Pancreas (tissue), 10 donors: Measurements from ENCODE around the gene KLK2. TPM values are rescaled to one million over a fixed set of nuclear protein-coding genes. Genes with fewer than 3 reads are reported as not detected.

Experiments
- ATAC-seq, 4 donors: fragments of 200-7000 bp; cut with Tn5 transposase; one replicate each; pipeline versions ENCODE4 v1.8.0 to v1.9.1; 2020; ENCODE audit warnings: mild to moderate bottlenecking in 4 of 4, moderate library complexity in 4 of 4
- DNase-seq, 6 donors: peaks; one replicate each; pipeline ENCODE4 v3.0.0-alpha.2; 2020
- FAIRE-seq: peaks from 2 replicates; lab custom pipeline; 2012; peaks lifted over from hg19 to GRCh38; lab: Jason Lieb, UNC
- H3K27ac ChIP-seq, 4 donors: fragments of 200-600 bp; sonication (generic); 1 replicate in 3 of 4; 2 replicates in 1 of 4; pipeline versions ENCODE4 v1.5.0 to v1.8.0; 2020
- H3K27me3 ChIP-seq, 4 donors: fragments of 200-600 bp; one replicate each; pipeline ENCODE4 v1.8.0; 2021
- H3K36me3 ChIP-seq, 3 donors: fragments of 200-600 bp; sonication (generic) in 1 of 3; one replicate each; pipeline versions ENCODE4 v1.5.0 to v1.8.0; 2020 to 2021
- H3K4me1 ChIP-seq, 3 donors: fragments of 200-600 bp; one replicate each; pipeline ENCODE4 v1.8.0; 2021
- H3K4me3 ChIP-seq, 4 donors: fragments of 200-600 bp; sonication (generic) in 2 of 4; one replicate each; pipeline versions ENCODE4 v1.5.0 to v1.8.0; 2020 to 2021
- H3K9me3 ChIP-seq, 4 donors: fragments of 200-600 bp; one replicate each; pipeline ENCODE4 v1.8.0; 2021
- WGBS, 2 donors: extraction: QIAGEN DNeasy Blood & Tissue Kit; methylation state at CpG; one replicate each; pipeline ENCODE4 v1.1.7; 2013; 5-methylcytosine and 5-hydroxymethylcytosine counted together
- intact Hi-C, 3 donors: fragments of 100-400 bp; cut with DNase I; formaldehyde crosslinking; loops; one replicate each; pipeline versions ENCODE4 v1.11.1 to v1.14.2; 2022
- polyA plus RNA-seq, 2 donors: library from polyadenylated mRNA; stranded (reverse); fragments of 200-250 nt; gene quantifications; one replicate each; pipeline ENCODE4 v1.2.3, GENCODE V29; 2013
- total RNA-seq, 6 donors: library from RNA; stranded (reverse); fragmentation: NEBNext Ultra II Directional in 4 of 6; extraction: Animal tissue kit (Norgen Biotek cat#: 25700) in 4 of 6; gene quantifications; one replicate each; pipeline versions ENCODE4 v1.2.1 to v1.2.4, GENCODE V29; 2021 to 2023
- TF ChIP-seq, protein P1 (sequence below), 4 donors: fragments of 200-600 bp; sonication (generic) in 3 of 4; IDR thresholded peaks; one replicate each; pipeline versions ENCODE4 v1.5.0 to v1.8.0; 2021; ENCODE audit warnings: antibody characterized with exemption in 4 of 4
- donor health status: healthy with polysubstance abuse.
- donor health status: DM: no; HTN: no; CAD: no; lungs with moderate emphysema.
- donor health status: DM: no; HTN: no; CAD: no.
- donor health status: control.
- donor health status: control.
- donor health status: Bipolar disorder and iron deficiency.
- donor health status: DM: yes; HTN: yes; CAD: no.
- donor health status: DM: no; HTN: no; CAD: no.
- donor health status: DM: no; HTN: no; CAD: no.
- donor health status: DM: yes; HTN: yes; CAD: no.

KLK2 gene
- total RNA-seq: not detected
- under 1 TPM; 0.09 to 0.27 TPM for polyA plus RNA-seq

DNA sequence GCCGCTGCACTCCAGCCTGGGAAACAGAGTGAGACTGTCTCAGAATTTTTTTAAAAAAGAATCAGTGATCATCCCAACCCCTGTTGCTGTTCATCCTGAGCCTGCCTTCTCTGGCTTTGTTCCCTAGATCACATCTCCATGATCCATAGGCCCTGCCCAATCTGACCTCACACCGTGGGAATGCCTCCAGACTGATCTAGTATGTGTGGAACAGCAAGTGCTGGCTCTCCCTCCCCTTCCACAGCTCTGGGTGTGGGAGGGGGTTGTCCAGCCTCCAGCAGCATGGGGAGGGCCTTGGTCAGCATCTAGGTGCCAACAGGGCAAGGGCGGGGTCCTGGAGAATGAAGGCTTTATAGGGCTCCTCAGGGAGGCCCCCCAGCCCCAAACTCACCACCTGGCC, at the start of gene KLK2:
Gene KLK2 (plus strand): TSS at position 384 of the 400 bp plus-strand sequence. CDS start 35 bp downstream, outside the sequence.
- H3K36me3 ChIP-seq: no peaks in the 10 kb centered on the region
- no peaks in the 10 kb centered on the region for H3K4me1 ChIP-seq
- TF ChIP-seq, protein P1, sequence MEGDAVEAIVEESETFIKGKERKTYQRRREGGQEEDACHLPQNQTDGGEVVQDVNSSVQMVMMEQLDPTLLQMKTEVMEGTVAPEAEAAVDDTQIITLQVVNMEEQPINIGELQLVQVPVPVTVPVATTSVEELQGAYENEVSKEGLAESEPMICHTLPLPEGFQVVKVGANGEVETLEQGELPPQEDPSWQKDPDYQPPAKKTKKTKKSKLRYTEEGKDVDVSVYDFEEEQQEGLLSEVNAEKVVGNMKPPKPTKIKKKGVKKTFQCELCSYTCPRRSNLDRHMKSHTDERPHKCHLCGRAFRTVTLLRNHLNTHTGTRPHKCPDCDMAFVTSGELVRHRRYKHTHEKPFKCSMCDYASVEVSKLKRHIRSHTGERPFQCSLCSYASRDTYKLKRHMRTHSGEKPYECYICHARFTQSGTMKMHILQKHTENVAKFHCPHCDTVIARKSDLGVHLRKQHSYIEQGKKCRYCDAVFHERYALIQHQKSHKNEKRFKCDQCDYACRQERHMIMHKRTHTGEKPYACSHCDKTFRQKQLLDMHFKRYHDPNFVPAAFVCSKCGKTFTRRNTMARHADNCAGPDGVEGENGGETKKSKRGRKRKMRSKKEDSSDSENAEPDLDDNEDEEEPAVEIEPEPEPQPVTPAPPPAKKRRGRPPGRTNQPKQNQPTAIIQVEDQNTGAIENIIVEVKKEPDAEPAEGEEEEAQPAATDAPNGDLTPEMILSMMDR (IDR thresholded peaks at IDR 0.05): no peak
- intact Hi-C loops: no loop called here
- H3K27ac ChIP-seq: no peak within 1 kb of the TSS
- no peak for ATAC-seq
- no peak for DNase-seq
- no peaks in the 10 kb centered on the region for H3K27me3 ChIP-seq
- 63 to 67% methylated on average over 3 of the region's 3 CpGs for WGBS, 2 donors
- no peak for FAIRE-seq
- H3K9me3 ChIP-seq: no peaks in the 10 kb centered on the region
- no peak within 1 kb of the TSS for H3K4me3 ChIP-seq

DNA sequence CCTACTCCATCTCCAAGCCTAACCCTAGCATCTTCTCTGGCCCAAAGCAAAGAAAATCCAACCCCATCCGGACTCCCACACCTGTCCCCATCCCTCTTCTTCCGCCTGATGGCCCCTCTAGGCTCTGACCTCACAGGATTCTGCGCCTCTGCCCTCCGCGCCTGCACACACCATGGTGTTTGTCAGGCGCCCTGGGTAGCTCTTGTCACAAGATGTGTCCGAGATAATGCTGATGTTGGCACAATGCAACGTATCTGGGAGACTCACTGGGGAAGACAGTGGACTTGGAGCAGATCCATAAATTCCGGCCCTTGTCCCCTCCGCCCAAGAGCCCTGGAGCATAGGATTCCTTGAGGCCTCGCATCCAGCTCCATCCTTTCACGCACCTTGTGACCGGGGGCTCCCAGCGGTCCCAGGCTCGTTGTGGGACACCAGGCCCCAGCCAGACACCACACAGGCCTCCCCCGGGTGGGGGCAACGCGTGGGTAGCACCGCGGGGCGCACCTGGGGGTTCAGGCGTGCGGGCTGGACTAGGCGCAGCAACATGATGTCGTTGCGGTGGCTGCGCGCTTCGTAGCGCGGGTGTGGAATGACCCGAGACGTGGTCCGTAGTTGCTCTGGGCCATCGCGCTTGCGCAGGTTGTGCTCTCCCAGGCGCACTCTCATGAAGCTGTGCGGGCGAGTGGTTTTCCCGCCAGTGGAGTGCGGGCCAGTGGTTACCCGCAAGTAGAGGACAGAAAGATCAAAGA, 46.6 kb upstream of the KLK2 start:
- Histone ChIP-seq H3K4me1 (peaks cover 0 to 4% (median 0%) of the 10 kb centered on the region in 3 donors), H3K36me3 (no peaks in the 10 kb centered on the region), H3K27me3 (no peaks in the 10 kb centered on the region), H3K4me3 (no peak overlapping the region), H3K9me3 (no peaks in the 10 kb centered on the region), H3K27ac (no peak overlapping the region)
- no peak for FAIRE-seq
- TF ChIP-seq, protein P1 (IDR thresholded peaks at IDR 0.05): no peak
- intact Hi-C loops: no loop called here
- 81 to 86% methylated on average over 43 of the region's 43 CpGs for WGBS, 2 donors
- DNase-seq: no peak
- no peak for ATAC-seq

- WGBS, 2 donors: 84 to 85% methylated on average over 14 of the region's 14 CpGs
- no peak for FAIRE-seq
- Histone ChIP-seq H3K4me1 (peaks cover 0 to 4% (median 0%) of the 10 kb centered on the region in 3 donors), H3K27me3 (no peaks in the 10 kb centered on the region), H3K36me3 (no peaks in the 10 kb centered on the region), H3K4me3 (no peak overlapping the region), H3K27ac (no peak overlapping the region), H3K9me3 (no peaks in the 10 kb centered on the region)
- ATAC-seq: no peak
- TF ChIP-seq, protein P1 (IDR thresholded peaks at IDR 0.05): no peak
- DNase-seq: no peak
- intact Hi-C loops: no loop called here
These were observed 45.8 kb upstream of the KLK2 start for GRCh38 chr19:50827476-50827875.

GRCh38 chr19:50829801-50830200, 43.4 kb upstream of the KLK2 start:
- Histone ChIP-seq H3K36me3 (no peaks in the 10 kb centered on the region), H3K4me1 (peaks cover 0 to 4% (median 0%) of the 10 kb centered on the region in 3 donors), H3K9me3 (no peaks in the 10 kb centered on the region), H3K27ac (no peak overlapping the region), H3K27me3 (no peaks in the 10 kb centered on the region), H3K4me3 (no peak overlapping the region)
- TF ChIP-seq, protein P1 (IDR thresholded peaks at IDR 0.05): no peak
- ATAC-seq: peak in 3 of 4 donors; percentile 30 to 84 (median 49)
- intact Hi-C loops: no loop called here
- DNase-seq: no peak
- FAIRE-seq: no peak
- 34 to 44% methylated on average over 5 of the region's 5 CpGs for WGBS, 2 donors
